AG09309 (cell line): ENCODE data around the gene BABAM2.

Experiments used
- DNase-seq: peaks from one replicate; pipeline ENCODE4 v3.0.0-alpha.2; 2010; ENCODE audit warnings: low read depth
- H3K4me3 ChIP-seq: 2 replicates; pipeline ENCODE4 v1.5.1; 2011; ENCODE audit warnings: mild to moderate bottlenecking, low read depth, low read length, moderate library complexity; ENCODE audit not compliant: control insufficient read depth
- TF ChIP-seq, protein P1 (sequence below): IDR thresholded peaks from 2 replicates; pipeline ENCODE4 v1.5.1; 2011; ENCODE audit warnings: mild to moderate bottlenecking, low read depth, low read length, inconsistent platforms; ENCODE audit not compliant: insufficient read depth, control insufficient read depth; ENCODE audit errors: missing control alignments

The BABAM2 gene

DNA sequence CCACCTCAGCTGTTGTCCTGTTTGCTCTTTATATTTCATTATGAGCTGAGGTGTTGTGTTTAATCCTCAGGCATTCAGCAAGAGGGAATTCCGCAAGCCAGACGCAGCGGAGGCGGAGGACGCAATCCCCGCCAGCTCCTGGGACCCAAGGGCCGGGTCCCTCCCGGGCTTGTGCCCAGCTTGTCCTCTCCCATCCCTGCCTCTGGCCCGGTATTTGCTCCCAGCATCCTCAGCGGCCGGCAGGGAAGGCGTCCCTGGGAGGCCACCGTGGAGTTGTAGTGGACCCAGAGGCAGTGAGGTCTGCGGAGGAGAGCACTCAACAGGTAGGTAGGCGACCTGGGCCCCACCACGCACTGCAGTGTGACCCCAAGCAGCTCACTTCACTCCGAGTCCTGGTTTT is 459.7 kb downstream of the BABAM2 start:
- no peak overlapping the region for H3K4me3 ChIP-seq
- DNase-seq, result no peak
- TF ChIP-seq, protein P1, sequence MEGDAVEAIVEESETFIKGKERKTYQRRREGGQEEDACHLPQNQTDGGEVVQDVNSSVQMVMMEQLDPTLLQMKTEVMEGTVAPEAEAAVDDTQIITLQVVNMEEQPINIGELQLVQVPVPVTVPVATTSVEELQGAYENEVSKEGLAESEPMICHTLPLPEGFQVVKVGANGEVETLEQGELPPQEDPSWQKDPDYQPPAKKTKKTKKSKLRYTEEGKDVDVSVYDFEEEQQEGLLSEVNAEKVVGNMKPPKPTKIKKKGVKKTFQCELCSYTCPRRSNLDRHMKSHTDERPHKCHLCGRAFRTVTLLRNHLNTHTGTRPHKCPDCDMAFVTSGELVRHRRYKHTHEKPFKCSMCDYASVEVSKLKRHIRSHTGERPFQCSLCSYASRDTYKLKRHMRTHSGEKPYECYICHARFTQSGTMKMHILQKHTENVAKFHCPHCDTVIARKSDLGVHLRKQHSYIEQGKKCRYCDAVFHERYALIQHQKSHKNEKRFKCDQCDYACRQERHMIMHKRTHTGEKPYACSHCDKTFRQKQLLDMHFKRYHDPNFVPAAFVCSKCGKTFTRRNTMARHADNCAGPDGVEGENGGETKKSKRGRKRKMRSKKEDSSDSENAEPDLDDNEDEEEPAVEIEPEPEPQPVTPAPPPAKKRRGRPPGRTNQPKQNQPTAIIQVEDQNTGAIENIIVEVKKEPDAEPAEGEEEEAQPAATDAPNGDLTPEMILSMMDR, result no peak

DNA sequence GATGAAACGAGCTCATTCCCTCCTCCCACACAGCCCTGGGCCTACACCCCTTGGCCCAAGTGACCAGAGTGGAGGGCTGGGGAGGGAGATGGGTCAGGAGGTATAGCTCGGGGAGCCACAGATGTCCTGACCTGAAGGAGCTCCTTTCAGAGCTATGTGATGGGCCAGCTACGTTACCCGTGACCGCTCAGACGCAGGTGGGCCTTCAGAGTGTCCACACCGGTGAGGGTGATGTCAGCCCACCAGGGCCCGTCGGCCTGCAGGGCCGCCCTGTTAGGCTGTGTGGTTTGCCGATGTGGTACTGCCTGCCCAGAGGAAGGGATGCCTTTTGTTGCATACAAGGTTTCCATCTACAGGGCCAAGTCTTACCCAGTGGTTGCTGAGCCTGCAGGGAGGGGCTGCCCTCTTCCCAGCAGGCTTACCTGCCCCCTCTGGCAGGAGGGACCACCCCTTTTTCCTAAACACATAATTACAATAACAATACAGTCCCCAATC is 460.3 kb downstream of the BABAM2 start:
- DNase-seq, result no peak
- no peak overlapping the region for H3K4me3 ChIP-seq
- TF ChIP-seq, protein P1, result no peak

DNA sequence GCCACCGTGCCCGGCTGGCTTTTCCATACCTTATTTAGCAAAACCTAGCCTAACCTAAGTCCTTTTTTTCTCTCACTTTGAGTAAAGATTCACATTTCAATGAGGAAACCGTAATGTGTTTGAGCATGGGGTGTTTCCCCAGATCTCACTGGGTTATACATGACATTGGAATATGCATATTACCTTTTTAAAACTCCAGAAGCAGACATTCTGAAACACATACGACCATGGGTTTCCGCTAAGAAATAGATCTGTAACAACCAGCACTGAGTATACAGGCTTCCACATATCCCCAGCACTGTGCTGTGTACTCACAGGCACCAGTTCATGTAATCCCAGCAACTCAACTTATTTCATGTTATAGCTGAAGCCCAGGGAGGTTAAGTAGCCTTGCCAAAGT is 461.1 kb downstream of the BABAM2 start:
- TF ChIP-seq, protein P1, result no peak
- DNase-seq, result no peak
- H3K4me3 ChIP-seq, result no peak overlapping the region

DNA sequence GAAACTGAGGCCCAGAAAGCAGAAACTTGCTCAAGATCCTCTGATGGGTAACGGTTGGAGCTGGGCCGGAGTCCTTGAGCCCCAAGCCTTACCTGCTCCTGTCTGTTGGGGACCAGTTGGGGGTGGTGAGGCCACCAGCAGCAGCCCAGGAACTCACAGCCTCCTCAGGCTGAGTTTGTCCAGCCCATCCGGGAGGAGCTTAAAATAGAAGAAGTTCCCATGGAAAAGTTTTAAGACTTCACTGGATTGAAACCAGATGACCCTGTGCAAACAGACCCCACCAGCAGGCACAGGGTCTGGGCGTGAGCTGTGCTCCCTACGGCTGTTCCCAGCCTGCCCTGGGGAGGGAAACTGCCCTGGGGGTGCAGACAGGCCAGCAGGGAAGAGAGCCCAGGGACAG is 461.6 kb downstream of the BABAM2 start:
- TF ChIP-seq, protein P1, result no peak
- H3K4me3 ChIP-seq, result no peak overlapping the region
- DNase-seq, result no peak

DNA sequence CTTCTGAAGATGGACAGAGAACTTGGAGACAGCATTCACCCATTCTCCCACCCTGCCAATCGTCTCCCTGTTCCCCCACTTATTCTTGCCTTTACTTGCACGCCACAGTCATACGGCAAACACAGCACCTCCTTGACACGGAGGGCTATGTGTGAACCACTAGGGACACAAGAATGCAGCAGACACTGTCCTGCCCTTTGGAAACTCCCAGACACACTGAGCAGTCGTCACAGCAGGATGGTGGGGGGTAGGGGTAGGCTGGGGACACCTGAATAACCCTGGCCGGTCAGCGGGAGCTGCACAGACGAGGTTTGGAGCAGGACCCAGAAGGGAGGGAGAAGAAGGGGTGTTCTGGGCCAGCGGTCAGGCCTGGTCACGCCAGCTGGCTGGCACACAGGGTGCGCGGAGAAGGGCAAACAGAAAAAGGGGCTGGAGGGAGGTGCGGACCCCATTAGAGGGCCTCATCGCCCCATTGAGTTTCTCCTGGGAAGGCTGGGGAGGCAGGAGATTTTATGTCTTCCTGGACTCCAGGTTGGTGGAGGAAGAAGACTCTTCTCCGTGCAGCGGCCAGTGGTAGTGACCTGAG is 462.2 kb downstream of the BABAM2 start:
- TF ChIP-seq, protein P1, result no peak
- DNase-seq, result no peak
- no peak overlapping the region for H3K4me3 ChIP-seq

DNA sequence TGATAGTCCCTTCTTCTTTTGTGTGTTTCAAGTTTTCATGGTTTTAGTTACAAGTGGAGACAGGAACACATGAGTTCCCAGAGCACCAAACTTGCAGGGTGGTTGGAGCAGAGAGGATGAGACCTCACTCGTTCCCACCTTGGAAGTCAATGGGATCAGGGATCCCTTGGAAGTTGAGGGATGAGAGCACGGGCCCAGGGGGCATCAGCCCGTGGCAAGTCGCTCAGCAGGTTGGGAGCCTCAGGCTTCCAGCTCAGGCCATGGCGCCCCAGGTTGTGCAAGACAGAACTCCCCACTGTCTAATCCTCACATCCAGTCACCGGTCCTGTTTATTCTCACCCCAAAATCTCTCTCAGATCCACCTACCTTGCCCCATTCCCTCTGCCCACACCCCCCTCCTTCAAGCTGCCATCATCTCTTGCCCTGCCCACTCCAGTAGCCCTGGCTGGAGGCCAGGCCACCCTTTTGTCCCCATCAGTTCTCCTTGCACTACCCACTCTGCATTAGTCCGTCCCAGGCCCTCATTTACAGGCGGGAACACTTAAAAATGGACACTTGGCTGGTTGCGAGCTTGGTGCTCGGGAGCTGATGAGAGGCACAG is 464.5 kb downstream of the BABAM2 start:
- TF ChIP-seq, protein P1, result no peak
- no peak overlapping the region for H3K4me3 ChIP-seq
- no peak for DNase-seq
